Central memory CD8-positive, alpha-beta T cell (primary cell): ENCODE measurements around the gene SEMA4D.

ENCODE experiments used
- ATAC-seq: fragments of 150-1000 bp; cut with Tn5 transposase; replicated peaks from 2 replicates; pipeline ENCODE4 v1.10.0; 2022; ENCODE audit warnings: mild to moderate bottlenecking, moderate FRiP score, moderate number of reproducible peaks; ENCODE audit not compliant: poor library complexity, severe bottlenecking; ENCODE audit errors: extremely low read depth
- DNase-seq, 2 donors: peaks; one replicate each; pipeline ENCODE4 v3.0.0; 2021; ENCODE audit warnings: low spot score in 2 of 2
- H3K27ac Mint-ChIP-seq: one replicate; pipeline ENCODE4 v1.8.0; 2022; ENCODE audit warnings: low read depth, mild to moderate bottlenecking, moderate library complexity, mixed read lengths
- H3K27me3 Mint-ChIP-seq: one replicate; pipeline ENCODE4 v1.8.0; 2022; ENCODE audit warnings: mixed read lengths
- H3K36me3 Mint-ChIP-seq: one replicate; pipeline ENCODE4 v1.8.0; 2022; ENCODE audit warnings: mild to moderate bottlenecking, moderate library complexity, mixed read lengths; ENCODE audit not compliant: insufficient read depth
- H3K4me1 Mint-ChIP-seq: one replicate; pipeline ENCODE4 v1.8.0; 2022; ENCODE audit warnings: mixed read lengths
- H3K4me3 Mint-ChIP-seq: one replicate; pipeline ENCODE4 v1.8.0; 2022; ENCODE audit warnings: mild to moderate bottlenecking, moderate library complexity, mixed read lengths
- H3K9me3 Mint-ChIP-seq: one replicate; pipeline ENCODE4 v1.8.0; 2022; ENCODE audit warnings: mixed read lengths

Gene SEMA4D

GRCh38 chr9:89382026-89382986, 115.6 kb downstream of the SEMA4D start:
- H3K27me3 Mint-ChIP-seq = no peaks in the 10 kb centered on the region
- H3K9me3 Mint-ChIP-seq = no peaks in the 10 kb centered on the region
- H3K4me3 Mint-ChIP-seq = no peak overlapping the region
- H3K36me3 Mint-ChIP-seq = peaks cover 83% of the 10 kb centered on the region
- DNase-seq (no peak), ATAC-seq (no peak)
- H3K4me1 Mint-ChIP-seq = peaks cover 18% of the 10 kb centered on the region
- H3K27ac Mint-ChIP-seq = peak overlapping the region; percentile 62

- Mint-ChIP-seq H3K9me3 (no peaks in the 10 kb centered on the region), H3K36me3 (peaks cover 81% of the 10 kb centered on the region), H3K27ac (peak overlapping the region; percentile 62), H3K27me3 (no peaks in the 10 kb centered on the region), H3K4me3 (no peak overlapping the region), H3K4me1 (peaks cover 27% of the 10 kb centered on the region)
- ATAC-seq = no peak
- DNase-seq = no peak
Observed at GRCh38 chr9:89381308-89381609, 116.7 kb downstream of the SEMA4D start.

- H3K27ac Mint-ChIP-seq = no peak overlapping the region
- DNase-seq = no peak
- H3K4me1 Mint-ChIP-seq = peaks cover 31% of the 10 kb centered on the region
- no peaks in the 10 kb centered on the region for H3K27me3 Mint-ChIP-seq
- H3K36me3 Mint-ChIP-seq = peaks cover 81% of the 10 kb centered on the region
- no peaks in the 10 kb centered on the region for H3K9me3 Mint-ChIP-seq
- no peak overlapping the region for H3K4me3 Mint-ChIP-seq
- ATAC-seq = no peak
Observed at GRCh38 chr9:89380437-89381307, 117.2 kb downstream of the SEMA4D start.

- Mint-ChIP-seq H3K27ac (no peak overlapping the region), H3K9me3 (no peaks in the 10 kb centered on the region), H3K4me3 (no peak overlapping the region), H3K27me3 (no peaks in the 10 kb centered on the region), H3K4me1 (peaks cover 35% of the 10 kb centered on the region), H3K36me3 (peaks cover 81% of the 10 kb centered on the region)
- ATAC-seq (no peak), DNase-seq (no peak)
Observed at GRCh38 chr9:89379508-89380115, 118.3 kb downstream of the SEMA4D start.

- no peak overlapping the region for H3K4me3 Mint-ChIP-seq
- ATAC-seq (no peak), DNase-seq (no peak)
- peak overlapping the region; percentile 44 for H3K27ac Mint-ChIP-seq
- H3K4me1 Mint-ChIP-seq = peaks cover 30% of the 10 kb centered on the region
- H3K27me3 Mint-ChIP-seq = no peaks in the 10 kb centered on the region
- no peaks in the 10 kb centered on the region for H3K9me3 Mint-ChIP-seq
- H3K36me3 Mint-ChIP-seq = peaks cover 75% of the 10 kb centered on the region
Observed at GRCh38 chr9:89379031-89379430, 118.9 kb downstream of the SEMA4D start.

- peaks cover 70% of the 10 kb centered on the region for H3K36me3 Mint-ChIP-seq
- H3K9me3 Mint-ChIP-seq = no peaks in the 10 kb centered on the region
- no peak overlapping the region for H3K4me3 Mint-ChIP-seq
- H3K4me1 Mint-ChIP-seq = peaks cover 29% of the 10 kb centered on the region
- DNase-seq = no peak
- no peak for ATAC-seq
- no peaks in the 10 kb centered on the region for H3K27me3 Mint-ChIP-seq
- H3K27ac Mint-ChIP-seq = peak overlapping the region; percentile 44
Observed at GRCh38 chr9:89378541-89378940, 119.4 kb downstream of the SEMA4D start.

- Mint-ChIP-seq H3K4me1 (peaks cover 28% of the 10 kb centered on the region), H3K27me3 (no peaks in the 10 kb centered on the region), H3K36me3 (peaks cover 67% of the 10 kb centered on the region), H3K27ac (peak overlapping the region; percentile 44), H3K9me3 (no peaks in the 10 kb centered on the region), H3K4me3 (no peak overlapping the region)
- DNase-seq (no peak), ATAC-seq (no peak)
Observed at GRCh38 chr9:89377411-89377810, 120.5 kb downstream of the SEMA4D start.

GRCh38 chr9:89376741-89377351, 121.1 kb downstream of the SEMA4D start:
- Mint-ChIP-seq H3K4me1 (peaks cover 28% of the 10 kb centered on the region), H3K4me3 (no peak overlapping the region), H3K36me3 (peaks cover 67% of the 10 kb centered on the region), H3K9me3 (no peaks in the 10 kb centered on the region), H3K27me3 (no peaks in the 10 kb centered on the region), H3K27ac (peak overlapping the region; percentile 82)
- DNase-seq = no peak
- no peak for ATAC-seq

- no peak overlapping the region for H3K4me3 Mint-ChIP-seq
- H3K36me3 Mint-ChIP-seq = peaks cover 62% of the 10 kb centered on the region
- H3K9me3 Mint-ChIP-seq = no peaks in the 10 kb centered on the region
- peak overlapping the region; percentile 82 for H3K27ac Mint-ChIP-seq
- peaks cover 28% of the 10 kb centered on the region for H3K4me1 Mint-ChIP-seq
- H3K27me3 Mint-ChIP-seq = no peaks in the 10 kb centered on the region
- ATAC-seq (no peak), DNase-seq (no peak)
Observed at GRCh38 chr9:89376286-89376685, 121.6 kb downstream of the SEMA4D start.

- ATAC-seq (peak; percentile 17), DNase-seq (no peak)
- peak overlapping the region; percentile 82 for H3K27ac Mint-ChIP-seq
- peak overlapping the region; percentile 17 for H3K4me3 Mint-ChIP-seq
- H3K4me1 Mint-ChIP-seq = peaks cover 28% of the 10 kb centered on the region
- no peaks in the 10 kb centered on the region for H3K27me3 Mint-ChIP-seq
- H3K9me3 Mint-ChIP-seq = no peaks in the 10 kb centered on the region
- peaks cover 55% of the 10 kb centered on the region for H3K36me3 Mint-ChIP-seq
Observed at GRCh38 chr9:89375191-89375760, 122.6 kb downstream of the SEMA4D start.

- DNase-seq (no peak), ATAC-seq (no peak)
- Mint-ChIP-seq H3K36me3 (peaks cover 44% of the 10 kb centered on the region), H3K27me3 (no peaks in the 10 kb centered on the region), H3K27ac (peak overlapping the region; percentile 94), H3K9me3 (no peaks in the 10 kb centered on the region), H3K4me3 (no peak overlapping the region), H3K4me1 (peaks cover 28% of the 10 kb centered on the region)
Observed at GRCh38 chr9:89374176-89374575, 123.7 kb downstream of the SEMA4D start.

- no peaks in the 10 kb centered on the region for H3K27me3 Mint-ChIP-seq
- H3K4me3 Mint-ChIP-seq = peak overlapping the region; percentile 12
- no peaks in the 10 kb centered on the region for H3K9me3 Mint-ChIP-seq
- H3K4me1 Mint-ChIP-seq = peaks cover 29% of the 10 kb centered on the region
- ATAC-seq (no peak), DNase-seq (no peak)
- H3K27ac Mint-ChIP-seq = peak overlapping the region; percentile 94
- peaks cover 34% of the 10 kb centered on the region for H3K36me3 Mint-ChIP-seq
Observed at GRCh38 chr9:89372979-89373378, 124.9 kb downstream of the SEMA4D start.
